WTC11 (cell line): ENCODE results near the gene ERVK3-1. TPM values are rescaled to one million over a fixed set of nuclear protein-coding genes. Genes with fewer than 3 reads are reported as not detected.

Experiments used
- ATAC-seq: fragments of 200-7000 bp; cut with Tn5 transposase; 2 replicates; pipeline ENCODE4 v1.10.0; 2021; ENCODE audit warnings: mild to moderate bottlenecking, moderate library complexity
- CTCF ChIA-PET: fragments of 300-600 bp; sonication (Branson Sonifier 250); formaldehyde crosslinking; loops from one replicate; lab custom pipeline; 2021; ENCODE audit warnings: antibody characterized with exemption; lab: Charles Lee
- POLR2A ChIA-PET: fragments of 350-600 bp; sonication (Branson Sonifier 250); formaldehyde crosslinking; loops from one replicate; lab custom pipeline; 2021; ENCODE audit warnings: antibody characterized with exemption; lab: Charles Lee
- DNase-seq: peaks from one replicate; pipeline ENCODE4 v3.0.0; 2021; ENCODE audit warnings: low spot score
- H3K27ac Mint-ChIP-seq: 2 replicates; pipeline ENCODE4 v1.8.0; 2021; ENCODE audit warnings: mixed read lengths
- H3K27me3 Mint-ChIP-seq: 2 replicates; pipeline ENCODE4 v1.8.0; 2021; ENCODE audit warnings: low read depth, mild to moderate bottlenecking, moderate library complexity, mixed read lengths
- H3K36me3 Mint-ChIP-seq: 2 replicates; pipeline ENCODE4 v1.8.0; 2021; ENCODE audit warnings: mixed read lengths
- H3K4me1 Mint-ChIP-seq: 2 replicates; pipeline ENCODE4 v1.8.0; 2022; ENCODE audit warnings: mixed read lengths
- H3K4me3 Mint-ChIP-seq: 2 replicates; pipeline ENCODE4 v1.8.0; 2021; ENCODE audit warnings: mild to moderate bottlenecking, moderate library complexity, mixed read lengths
- H3K9me3 Mint-ChIP-seq: 2 replicates; pipeline ENCODE4 v1.8.0; 2021; ENCODE audit warnings: mixed read lengths
- CREB1 ChIP-seq: sonication (generic); formaldehyde crosslinking; IDR thresholded peaks from 2 replicates; pipeline ENCODE4 v1.8.0; 2023; ENCODE audit warnings: mild to moderate bottlenecking, missing genetic modification reagents
- ELF4 ChIP-seq: sonication (generic); formaldehyde crosslinking; IDR thresholded peaks from 2 replicates; pipeline ENCODE4 v1.8.1; 2022; ENCODE audit warnings: low read depth, mild to moderate bottlenecking, moderate library complexity, missing genetic modification reagents
- FOXK1 ChIP-seq: sonication (generic); formaldehyde crosslinking; IDR thresholded peaks from 2 replicates; pipeline ENCODE4 v1.8.0; 2022; ENCODE audit warnings: mild to moderate bottlenecking, moderate library complexity, missing genetic modification reagents
- GRHL2 ChIP-seq: fragments of 250-450 bp; sonication (Bioruptor Pico); IDR thresholded peaks from 2 replicates; pipeline ENCODE4 v1.8.0; 2022; ENCODE audit warnings: mild to moderate bottlenecking, moderate library complexity; ENCODE audit not compliant: insufficient replicate concordance, severe bottlenecking
- GTF2I ChIP-seq: fragments of 250-450 bp; sonication (Bioruptor Pico); conservative IDR thresholded peaks from 2 replicates; pipeline ENCODE4 v1.4.0; 2021; ENCODE audit warnings: mild to moderate bottlenecking
- HMGA2 ChIP-seq: fragments of 250-450 bp; sonication (Bioruptor Pico); IDR thresholded peaks from 2 replicates; pipeline ENCODE4 v1.4.0; 2021; ENCODE audit warnings: mild to moderate bottlenecking, moderate library complexity
- HMGXB4 ChIP-seq: sonication (generic); formaldehyde crosslinking; IDR thresholded peaks from 2 replicates; pipeline ENCODE4 v1.8.1; 2023; ENCODE audit warnings: mild to moderate bottlenecking, moderate library complexity, missing genetic modification reagents
- IRF1 ChIP-seq: sonication (generic); formaldehyde crosslinking; IDR thresholded peaks from 2 replicates; pipeline ENCODE4 v1.8.0; 2023; ENCODE audit warnings: missing genetic modification reagents
- JUN ChIP-seq: sonication (generic); formaldehyde crosslinking; IDR thresholded peaks from 2 replicates; pipeline ENCODE4 v1.8.0; 2023; ENCODE audit warnings: mild to moderate bottlenecking, missing genetic modification reagents
- MAX ChIP-seq: sonication (generic); formaldehyde crosslinking; IDR thresholded peaks from 2 replicates; pipeline ENCODE4 v1.8.0; 2022; ENCODE audit warnings: mild to moderate bottlenecking, missing genetic modification reagents
- MLX ChIP-seq: sonication (generic); formaldehyde crosslinking; IDR thresholded peaks from 2 replicates; pipeline ENCODE4 v1.8.1; 2023; ENCODE audit warnings: mild to moderate bottlenecking, missing genetic modification reagents, moderate library complexity
- MXD4 ChIP-seq: fragments of 250-450 bp; sonication (Bioruptor Pico); IDR thresholded peaks from 2 replicates; pipeline ENCODE4 v1.8.0; 2021; ENCODE audit warnings: mild to moderate bottlenecking, moderate library complexity, borderline replicate concordance
- NFE2L1 ChIP-seq: sonication (generic); formaldehyde crosslinking; IDR thresholded peaks from 2 replicates; pipeline ENCODE4 v1.8.1; 2023; ENCODE audit warnings: missing genetic modification reagents
- NR2C2 ChIP-seq: sonication (generic); formaldehyde crosslinking; IDR thresholded peaks from 2 replicates; pipeline ENCODE4 v1.8.0; 2022; ENCODE audit warnings: mild to moderate bottlenecking, missing genetic modification reagents
- NR3C1 ChIP-seq: sonication (generic); formaldehyde crosslinking; conservative IDR thresholded peaks from 2 replicates; pipeline ENCODE4 v1.8.1; 2023; ENCODE audit warnings: low read depth, mild to moderate bottlenecking, missing genetic modification reagents
- PRRX2 ChIP-seq: fragments of 250-450 bp; sonication (Bioruptor Pico); IDR thresholded peaks from 2 replicates; pipeline ENCODE4 v1.8.0; 2021; ENCODE audit warnings: mild to moderate bottlenecking
- ZBTB21 ChIP-seq: sonication (generic); formaldehyde crosslinking; IDR thresholded peaks from 2 replicates; pipeline ENCODE4 v1.8.1; 2023; ENCODE audit warnings: mild to moderate bottlenecking, missing genetic modification reagents, borderline replicate concordance
- ZNF138 ChIP-seq: sonication (generic); formaldehyde crosslinking; conservative IDR thresholded peaks from 2 replicates; pipeline ENCODE4 v1.8.1; 2022; ENCODE audit warnings: mild to moderate bottlenecking, moderate library complexity, missing genetic modification reagents
- ZNF219 ChIP-seq: sonication (generic); formaldehyde crosslinking; IDR thresholded peaks from 2 replicates; pipeline ENCODE4 v1.8.0; 2023; ENCODE audit warnings: missing genetic modification reagents, mild to moderate bottlenecking, borderline replicate concordance
- ZNF232 ChIP-seq: sonication (generic); formaldehyde crosslinking; IDR thresholded peaks from 2 replicates; pipeline ENCODE4 v1.8.0; 2022; ENCODE audit warnings: mild to moderate bottlenecking, missing genetic modification reagents
- ZNF263 ChIP-seq: sonication (generic); formaldehyde crosslinking; IDR thresholded peaks from 2 replicates; pipeline ENCODE4 v1.8.1; 2022; ENCODE audit warnings: low read depth, mild to moderate bottlenecking, moderate library complexity, missing genetic modification reagents
- ZNF317 ChIP-seq: sonication (generic); formaldehyde crosslinking; IDR thresholded peaks from 2 replicates; pipeline ENCODE4 v1.8.1; 2023; ENCODE audit warnings: low read depth, mild to moderate bottlenecking, moderate library complexity, missing genetic modification reagents, borderline replicate concordance
- ZNF396 ChIP-seq: fragments of 250-450 bp; sonication (Bioruptor Pico); IDR thresholded peaks from 2 replicates; pipeline ENCODE4 v1.8.0; 2021; ENCODE audit warnings: mild to moderate bottlenecking, moderate library complexity, borderline replicate concordance
- ZNF671 ChIP-seq: fragments of 250-450 bp; sonication (Bioruptor Pico); IDR thresholded peaks from 2 replicates; pipeline ENCODE4 v1.8.0; 2021; ENCODE audit warnings: mild to moderate bottlenecking
- total RNA-seq: library from RNA; stranded (reverse); gene quantifications from 3 replicates; pipeline ENCODE4 v1.2.3, GENCODE V29; 2021
- TF ChIP-seq, protein P1 (sequence below): sonication (generic); formaldehyde crosslinking; IDR thresholded peaks from 2 replicates; pipeline ENCODE4 v1.8.0; 2022; ENCODE audit warnings: mild to moderate bottlenecking, missing genetic modification reagents
- TF ChIP-seq, protein P2 (sequence below): sonication (generic); formaldehyde crosslinking; IDR thresholded peaks from 2 replicates; pipeline ENCODE4 v1.8.1; 2022; ENCODE audit warnings: low read depth, missing genetic modification reagents, borderline replicate concordance
- TF ChIP-seq, protein P3 (sequence below): sonication (generic); formaldehyde crosslinking; IDR thresholded peaks from 2 replicates; pipeline ENCODE4 v1.8.1; 2022; ENCODE audit warnings: mild to moderate bottlenecking, missing genetic modification reagents, moderate library complexity, borderline replicate concordance

The ERVK3-1 gene
- total RNA-seq, 1 experiment from 2014 or later = 26.0 TPM

- Mint-ChIP-seq H3K27ac (peak overlapping the region; percentile 19; the same call in 1 of the 2 replicates), H3K36me3 (no peaks in the 10 kb centered on the region), H3K4me3 (no peak overlapping the region), H3K9me3 (no peaks in the 10 kb centered on the region), H3K27me3 (peaks cover 51% of the 10 kb centered on the region), H3K4me1 (peaks cover 3% of the 10 kb centered on the region; the same call in 1 of the 2 replicates)
- DNase-seq (no peak), ATAC-seq (no peak)
- TF ChIP-seq, protein P1, sequence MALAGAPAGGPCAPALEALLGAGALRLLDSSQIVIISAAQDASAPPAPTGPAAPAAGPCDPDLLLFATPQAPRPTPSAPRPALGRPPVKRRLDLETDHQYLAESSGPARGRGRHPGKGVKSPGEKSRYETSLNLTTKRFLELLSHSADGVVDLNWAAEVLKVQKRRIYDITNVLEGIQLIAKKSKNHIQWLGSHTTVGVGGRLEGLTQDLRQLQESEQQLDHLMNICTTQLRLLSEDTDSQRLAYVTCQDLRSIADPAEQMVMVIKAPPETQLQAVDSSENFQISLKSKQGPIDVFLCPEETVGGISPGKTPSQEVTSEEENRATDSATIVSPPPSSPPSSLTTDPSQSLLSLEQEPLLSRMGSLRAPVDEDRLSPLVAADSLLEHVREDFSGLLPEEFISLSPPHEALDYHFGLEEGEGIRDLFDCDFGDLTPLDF (CRISPR knock-in tag) = no peak
- TF ChIP-seq IRF1 (CRISPR knock-in tag) (no peak), FOXK1 (CRISPR knock-in tag) (no peak), ZNF396 (CRISPR knock-in tag) (no peak), JUN (CRISPR knock-in tag) (no peak), ZNF263 (CRISPR knock-in tag) (no peak), GRHL2 (CRISPR knock-in tag) (no peak), MAX (CRISPR knock-in tag) (no peak), ZNF138 (no peak), ELF4 (CRISPR knock-in tag) (no peak), ZBTB21 (CRISPR knock-in tag) (no peak), ZNF219 (CRISPR knock-in tag) (no peak), NR2C2 (no peak), NFE2L1 (CRISPR knock-in tag) (no peak), MXD4 (CRISPR knock-in tag) (no peak)
- TF ChIP-seq, protein P2, sequence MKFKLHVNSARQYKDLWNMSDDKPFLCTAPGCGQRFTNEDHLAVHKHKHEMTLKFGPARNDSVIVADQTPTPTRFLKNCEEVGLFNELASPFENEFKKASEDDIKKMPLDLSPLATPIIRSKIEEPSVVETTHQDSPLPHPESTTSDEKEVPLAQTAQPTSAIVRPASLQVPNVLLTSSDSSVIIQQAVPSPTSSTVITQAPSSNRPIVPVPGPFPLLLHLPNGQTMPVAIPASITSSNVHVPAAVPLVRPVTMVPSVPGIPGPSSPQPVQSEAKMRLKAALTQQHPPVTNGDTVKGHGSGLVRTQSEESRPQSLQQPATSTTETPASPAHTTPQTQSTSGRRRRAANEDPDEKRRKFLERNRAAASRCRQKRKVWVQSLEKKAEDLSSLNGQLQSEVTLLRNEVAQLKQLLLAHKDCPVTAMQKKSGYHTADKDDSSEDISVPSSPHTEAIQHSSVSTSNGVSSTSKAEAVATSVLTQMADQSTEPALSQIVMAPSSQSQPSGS (CRISPR knock-in tag) = no peak
- ChIA-PET POLR2A (no interaction called here), CTCF (interaction anchor here (1.5 kb wide), 1 partner anchor 11 kb away, joined by 6 read pairs; no protein-coding TSS in a partner anchor)
Observed at GRCh38 chr19:58349590-58349989, 44.4 kb downstream of the ERVK3-1 start.

DNA sequence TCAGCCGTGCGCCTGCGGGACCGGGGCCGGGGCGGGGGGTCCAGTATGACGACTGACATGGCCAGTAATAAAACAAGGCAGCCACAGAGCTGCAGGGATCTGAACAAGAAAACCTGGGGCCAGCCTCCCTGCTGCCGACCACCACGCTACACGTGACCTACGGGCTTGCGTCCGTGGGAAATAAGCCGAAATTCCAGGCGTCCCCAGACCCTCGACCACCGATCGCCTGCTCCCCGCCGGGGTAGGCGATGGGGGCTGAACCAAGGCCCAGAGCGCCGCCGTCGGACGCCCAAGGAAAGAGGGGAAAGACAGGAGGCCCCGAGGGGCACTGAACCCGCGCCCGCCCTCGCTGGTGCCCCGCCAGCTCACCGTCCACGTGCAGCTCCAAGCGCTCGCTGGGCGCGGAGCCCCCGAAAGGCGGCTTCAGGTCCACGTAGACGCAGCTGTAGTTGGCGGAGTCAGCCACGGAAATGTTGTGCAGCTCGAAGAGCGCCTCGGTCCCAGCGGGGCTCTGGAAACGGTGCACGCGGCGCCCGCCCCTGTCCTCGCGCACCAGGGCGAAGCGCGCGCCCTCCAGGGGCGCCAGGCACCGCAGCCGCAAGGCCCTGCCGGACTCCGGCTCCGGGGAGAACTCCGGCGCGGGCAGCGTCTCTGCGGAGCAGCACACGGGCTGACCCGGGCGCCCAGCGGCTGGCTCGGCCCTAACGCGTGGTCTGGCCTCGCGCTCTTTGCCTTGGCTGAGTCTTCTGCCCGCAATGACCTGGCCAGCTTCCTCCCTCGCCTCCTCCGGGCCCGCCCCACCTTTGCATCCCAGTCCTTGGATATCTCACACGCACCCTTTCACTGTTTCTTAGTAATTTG lies 45.1 kb downstream of the ERVK3-1 start:
- Mint-ChIP-seq H3K9me3 (no peaks in the 10 kb centered on the region), H3K4me1 (peaks cover 3% of the 10 kb centered on the region; the same call in 1 of the 2 replicates), H3K4me3 (no peak overlapping the region), H3K36me3 (no peaks in the 10 kb centered on the region), H3K27me3 (peaks cover 48% of the 10 kb centered on the region), H3K27ac (no peak overlapping the region)
- ChIA-PET CTCF (interaction anchor here (1.5 kb wide), 1 partner anchor 11 kb away, joined by 6 read pairs; no protein-coding TSS in a partner anchor), POLR2A (no interaction called here)
- DNase-seq (no peak), ATAC-seq (no peak; the same call in 1 of the 2 replicates)
- TF ChIP-seq PRRX2 (CRISPR knock-in tag) (no peak), HMGA2 (CRISPR knock-in tag) (no peak), ZNF317 (CRISPR knock-in tag) (no peak), HMGXB4 (CRISPR knock-in tag) (no peak), ELF4 (CRISPR knock-in tag) (no peak), ZNF671 (CRISPR knock-in tag) (no peak), ZNF232 (CRISPR knock-in tag) (no peak), NFE2L1 (CRISPR knock-in tag) (no peak), MLX (CRISPR knock-in tag) (no peak), GTF2I (CRISPR knock-in tag) (no peak), NR3C1 (CRISPR knock-in tag) (no peak), CREB1 (no peak)
- TF ChIP-seq, protein P3, sequence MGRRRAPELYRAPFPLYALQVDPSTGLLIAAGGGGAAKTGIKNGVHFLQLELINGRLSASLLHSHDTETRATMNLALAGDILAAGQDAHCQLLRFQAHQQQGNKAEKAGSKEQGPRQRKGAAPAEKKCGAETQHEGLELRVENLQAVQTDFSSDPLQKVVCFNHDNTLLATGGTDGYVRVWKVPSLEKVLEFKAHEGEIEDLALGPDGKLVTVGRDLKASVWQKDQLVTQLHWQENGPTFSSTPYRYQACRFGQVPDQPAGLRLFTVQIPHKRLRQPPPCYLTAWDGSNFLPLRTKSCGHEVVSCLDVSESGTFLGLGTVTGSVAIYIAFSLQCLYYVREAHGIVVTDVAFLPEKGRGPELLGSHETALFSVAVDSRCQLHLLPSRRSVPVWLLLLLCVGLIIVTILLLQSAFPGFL = no peak
